Umbilical cord (tissue), 2 donors: ENCODE results near the gene GOLGA7B. TPM values are rescaled to one million over a fixed set of nuclear protein-coding genes. Genes with fewer than 3 reads are reported as not detected.
"Not testable (repeated sequence)": the region's sequence is repeated elsewhere in the genome, so short reads cannot be mapped to it uniquely, and the experiment has no call there.

Experiments
- DNase-seq: peaks from one replicate; pipeline ENCODE4 v3.0.0-alpha.2; 2015; ENCODE audit warnings: low spot score
- total RNA-seq: library from RNA; depleted of rRNA; stranded (reverse); fragments of >200 nt; gene quantifications from one replicate; pipeline ENCODE4 v1.2.3, GENCODE V29; 2014; ENCODE audit warnings: low replicate concordance; ENCODE audit not compliant: insufficient read depth

GOLGA7B gene
- total RNA-seq, 1 donor from 2014 or later = 0.96 TPM

DNA sequence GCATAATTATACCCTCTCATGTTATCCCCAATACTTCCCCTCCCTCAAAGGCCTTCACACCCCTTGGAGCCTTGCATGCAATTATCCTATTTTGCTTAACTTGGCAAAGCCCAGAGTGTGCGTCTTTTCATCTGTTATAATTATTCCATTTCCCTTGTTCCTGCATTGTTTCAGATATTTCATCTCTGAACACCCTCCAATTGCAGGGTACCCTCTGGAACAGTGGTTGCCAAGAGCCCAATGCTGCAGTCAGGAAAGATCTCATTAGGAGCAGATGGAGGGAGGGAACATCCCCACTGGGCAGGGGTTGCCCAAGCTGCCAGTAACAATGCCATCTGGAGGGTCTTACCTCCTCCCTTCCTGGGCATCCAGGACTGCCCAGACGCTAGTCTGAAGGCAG is 18.4 kb upstream of the GOLGA7B start:
- DNase-seq = no peak

DNA sequence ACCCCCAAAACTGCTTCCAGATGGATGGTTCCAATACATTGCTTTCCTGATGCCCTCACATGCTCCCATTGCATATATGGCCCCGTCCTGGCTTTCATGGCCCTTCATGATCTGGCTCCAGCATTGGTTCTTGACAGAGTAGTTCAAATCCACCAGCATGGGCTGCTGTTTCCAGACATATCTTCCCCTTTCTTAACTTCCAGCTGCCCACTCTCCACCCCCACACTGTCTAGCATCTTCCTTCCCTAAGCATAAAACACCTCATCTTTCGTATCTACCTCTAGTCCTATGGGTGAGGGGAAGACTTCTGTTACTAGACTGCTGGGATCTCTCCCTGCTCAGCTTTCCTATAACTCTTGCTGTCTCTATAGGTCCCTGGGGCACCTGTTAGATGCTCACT is 13.2 kb upstream of the GOLGA7B start:
- no peak for DNase-seq

GRCh38 chr10:97838091-97838490 is 11.6 kb upstream of the GOLGA7B start:
- no peak for DNase-seq

DNA sequence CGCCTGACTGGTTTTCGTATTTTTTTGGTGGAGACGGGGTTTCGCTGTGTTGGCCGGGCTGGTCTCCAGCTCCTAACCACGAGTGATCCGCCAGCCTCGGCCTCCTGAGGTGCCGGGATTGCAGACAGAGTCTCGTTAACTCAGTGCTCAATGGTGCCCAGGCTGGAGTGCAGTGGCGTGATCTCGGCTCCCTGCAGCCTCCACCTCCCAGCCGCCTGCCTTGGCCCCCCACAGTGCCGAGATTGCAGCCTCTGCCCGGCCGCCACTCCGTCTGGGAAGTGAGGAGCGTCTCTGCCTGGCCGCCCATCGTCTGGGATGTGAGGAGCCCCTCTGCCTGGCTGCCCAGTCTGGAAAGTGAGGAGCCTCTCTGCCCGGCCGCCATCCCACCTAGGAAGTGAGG is 8.5 kb upstream of the GOLGA7B start:
- not testable (repeated sequence) for DNase-seq

DNA sequence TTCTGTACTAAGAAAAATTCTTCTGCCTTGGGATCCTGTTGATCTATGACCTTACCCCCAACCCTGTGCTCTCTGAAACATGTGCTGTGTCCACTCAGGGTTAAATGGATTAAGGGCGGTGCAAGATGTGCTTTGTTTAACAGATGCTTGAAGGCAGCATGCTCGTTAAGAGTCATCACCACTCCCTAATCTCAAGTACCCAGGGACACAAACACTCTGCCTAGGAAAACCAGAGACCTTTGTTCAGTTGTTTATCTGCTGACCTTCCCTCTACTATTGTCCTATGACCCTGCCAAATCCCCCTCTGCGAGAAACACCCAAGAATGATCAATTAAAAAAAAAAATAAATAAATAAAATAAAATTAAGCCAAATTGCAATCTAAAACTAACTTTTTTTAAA is 7.5 kb upstream of the GOLGA7B start:
- not testable (repeated sequence) for DNase-seq

DNA sequence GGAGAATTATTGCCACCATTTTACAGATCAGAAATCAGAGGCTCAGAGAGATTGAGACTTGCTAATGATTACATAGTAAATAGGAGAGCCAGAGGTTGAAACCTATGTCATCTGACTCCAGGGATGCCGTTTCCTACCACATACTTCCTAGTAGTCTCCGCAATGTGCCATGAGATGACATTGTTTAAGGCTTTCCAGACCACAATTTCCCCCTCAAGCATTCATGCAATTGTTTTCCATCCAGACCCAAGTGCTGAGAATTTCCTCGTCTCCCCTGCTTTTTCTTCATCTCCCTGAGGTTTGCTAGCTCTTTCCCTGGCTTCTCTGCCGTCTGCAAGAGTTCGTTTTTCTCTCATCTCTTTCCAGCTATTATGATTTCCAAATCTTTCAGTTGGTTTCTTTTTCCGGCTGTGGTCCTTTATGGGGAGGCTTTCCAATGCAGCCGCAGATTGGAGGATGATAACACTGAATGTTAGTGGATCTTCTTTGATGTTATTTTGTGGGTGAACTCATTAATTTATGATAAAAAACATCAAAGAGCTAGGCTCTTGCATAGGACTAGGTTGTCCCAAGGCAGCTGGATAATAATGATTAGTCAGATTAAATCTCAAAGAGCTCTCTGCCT is 6.9 kb upstream of the GOLGA7B start:
- peak; percentile 72 for DNase-seq

DNA sequence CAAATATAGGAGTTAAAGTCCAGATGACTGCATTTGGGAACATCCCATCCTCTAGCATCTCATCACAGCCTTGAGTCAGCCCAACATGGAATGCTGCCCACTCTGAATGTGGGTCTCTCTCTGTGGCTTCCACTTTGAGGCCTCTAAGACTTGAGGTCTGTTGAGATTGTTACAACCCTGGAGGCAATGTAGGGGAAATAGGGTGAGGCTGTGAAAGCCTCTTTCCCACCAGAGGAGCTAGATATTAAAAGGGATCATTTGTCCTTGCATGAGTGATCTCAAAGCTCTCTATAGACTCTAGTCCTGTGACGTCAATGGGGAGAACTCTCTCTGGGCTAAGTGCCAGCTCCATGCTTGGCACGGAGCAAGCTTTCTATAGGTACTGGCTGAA is 6.4 kb upstream of the GOLGA7B start:
- DNase-seq = peak; percentile 81

GRCh38 chr10:97843972-97844371 is 5.7 kb upstream of the GOLGA7B start:
- DNase-seq = not testable (repeated sequence)

- DNase-seq = no peak
These were observed 5.0 kb upstream of the GOLGA7B start for GRCh38 chr10:97844678-97845077.

GRCh38 chr10:97849103-97849686 is 448 bp upstream of the GOLGA7B start:
- DNase-seq = no peak

- DNase-seq = no peak
These were observed 803 bp downstream of the GOLGA7B start for GRCh38 chr10:97850446-97850845.

GRCh38 chr10:97851341-97852001 is 1.8 kb downstream of the GOLGA7B start:
- no peak for DNase-seq

DNA sequence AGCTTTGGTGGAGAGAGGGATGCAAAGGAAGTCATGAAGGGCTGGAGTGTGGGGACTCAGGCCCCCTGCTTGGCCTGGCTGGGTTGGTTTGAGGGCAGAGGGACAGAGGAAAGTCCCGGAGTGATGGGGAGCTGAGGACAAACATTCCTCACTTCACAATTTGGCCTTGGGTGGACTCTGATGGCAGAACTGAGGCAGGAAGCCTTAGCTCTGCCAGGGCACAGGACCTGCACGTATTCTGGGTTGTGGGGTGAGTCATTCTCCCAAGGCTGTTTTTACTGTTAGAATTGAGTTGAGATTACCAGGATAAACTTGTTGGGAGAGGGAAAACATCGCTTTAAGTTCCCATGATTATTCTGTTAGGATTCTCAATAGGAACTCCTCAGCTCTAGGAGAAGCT is 2.6 kb downstream of the GOLGA7B start:
- no peak for DNase-seq

DNA sequence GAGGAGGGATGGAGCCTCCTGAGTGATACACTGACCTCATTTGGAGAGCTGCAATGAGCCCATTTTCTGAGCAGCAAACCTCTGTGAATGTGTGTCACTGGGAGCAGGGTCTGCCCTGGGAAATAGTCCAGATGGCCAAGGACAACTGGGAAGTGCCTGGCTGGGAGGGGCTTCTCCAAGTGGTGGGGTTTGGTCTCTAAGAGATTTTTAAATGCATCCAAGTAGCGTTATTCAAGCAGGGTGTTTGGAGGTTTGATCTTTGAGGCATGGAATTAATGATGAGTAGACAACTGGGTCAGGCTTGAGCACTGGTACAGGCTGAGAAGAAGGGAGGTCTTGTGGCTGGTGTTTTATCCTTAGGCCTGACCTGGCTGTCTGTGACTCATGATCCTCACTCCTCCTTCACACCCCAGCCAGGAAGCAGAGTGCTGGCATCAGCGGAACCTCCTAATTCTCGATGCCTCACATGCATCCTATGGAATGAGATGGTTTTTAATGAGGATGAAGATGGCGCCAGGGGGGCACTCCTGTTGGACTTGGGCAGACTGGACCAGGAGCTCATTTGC is 3.3 kb downstream of the GOLGA7B start:
- no peak for DNase-seq

- no peak for DNase-seq
These were observed 5.1 kb downstream of the GOLGA7B start for GRCh38 chr10:97854743-97855142.

DNA sequence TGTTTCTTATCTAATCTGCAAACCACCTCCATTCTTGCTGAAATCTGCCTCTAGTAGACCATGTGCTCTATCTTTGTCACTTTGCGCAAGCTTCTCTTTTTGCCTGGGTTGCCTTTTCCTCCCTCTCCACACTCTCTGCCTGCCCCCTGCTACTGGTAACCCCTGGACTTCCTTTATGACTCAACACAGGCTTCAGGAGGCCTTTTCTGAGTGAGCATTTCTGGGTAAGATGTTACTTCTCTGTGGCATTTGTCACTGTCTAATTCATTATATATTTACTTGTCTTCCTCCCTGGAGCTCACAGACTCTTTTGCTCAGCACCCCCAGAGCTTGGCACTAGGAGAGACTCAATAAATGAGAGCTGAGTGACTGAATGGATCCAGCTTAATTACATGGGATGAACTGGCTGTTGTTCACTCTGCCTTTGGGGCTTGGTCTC is 8.4 kb downstream of the GOLGA7B start:
- DNase-seq = no peak

DNA sequence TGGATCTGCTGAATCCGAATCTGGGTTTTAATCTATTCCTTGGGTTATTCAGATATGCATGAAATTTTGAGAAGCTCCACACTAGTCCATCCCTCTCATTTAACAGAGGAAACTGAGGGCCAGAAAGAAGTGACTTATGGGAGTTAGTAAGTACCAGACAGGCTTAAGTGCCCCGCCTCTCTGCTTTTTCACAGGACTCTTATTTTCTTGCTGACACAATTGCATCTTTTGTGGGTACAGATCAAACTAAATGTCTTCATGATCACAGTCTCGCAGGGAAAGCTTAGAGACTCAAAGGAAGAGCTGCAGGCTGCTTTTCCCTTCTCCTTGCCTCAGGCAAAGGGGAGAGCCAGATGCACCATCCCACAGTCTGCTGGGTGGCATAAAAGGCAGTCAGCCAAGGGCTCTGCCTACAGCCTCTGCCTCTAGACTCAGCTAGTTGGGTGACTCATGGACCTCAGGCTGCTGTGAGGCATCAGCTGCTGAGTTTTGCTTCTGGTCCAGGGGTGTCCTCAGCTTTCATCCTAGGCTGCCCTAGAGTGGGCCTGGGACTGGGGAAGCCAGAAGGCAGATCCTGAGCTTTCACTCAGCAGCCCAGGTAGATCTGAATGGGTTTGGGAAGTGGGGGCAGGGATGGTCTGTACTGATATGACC is 11.6 kb downstream of the GOLGA7B start:
- peak; percentile 73 for DNase-seq

- DNase-seq = no peak
These were observed 12.3 kb downstream of the GOLGA7B start for GRCh38 chr10:97861924-97862323.

GRCh38 chr10:97863808-97864207 is 14.2 kb downstream of the GOLGA7B start:
- DNase-seq = no peak

GRCh38 chr10:97865488-97865887 is 15.8 kb downstream of the GOLGA7B start:
- DNase-seq = no peak

DNA sequence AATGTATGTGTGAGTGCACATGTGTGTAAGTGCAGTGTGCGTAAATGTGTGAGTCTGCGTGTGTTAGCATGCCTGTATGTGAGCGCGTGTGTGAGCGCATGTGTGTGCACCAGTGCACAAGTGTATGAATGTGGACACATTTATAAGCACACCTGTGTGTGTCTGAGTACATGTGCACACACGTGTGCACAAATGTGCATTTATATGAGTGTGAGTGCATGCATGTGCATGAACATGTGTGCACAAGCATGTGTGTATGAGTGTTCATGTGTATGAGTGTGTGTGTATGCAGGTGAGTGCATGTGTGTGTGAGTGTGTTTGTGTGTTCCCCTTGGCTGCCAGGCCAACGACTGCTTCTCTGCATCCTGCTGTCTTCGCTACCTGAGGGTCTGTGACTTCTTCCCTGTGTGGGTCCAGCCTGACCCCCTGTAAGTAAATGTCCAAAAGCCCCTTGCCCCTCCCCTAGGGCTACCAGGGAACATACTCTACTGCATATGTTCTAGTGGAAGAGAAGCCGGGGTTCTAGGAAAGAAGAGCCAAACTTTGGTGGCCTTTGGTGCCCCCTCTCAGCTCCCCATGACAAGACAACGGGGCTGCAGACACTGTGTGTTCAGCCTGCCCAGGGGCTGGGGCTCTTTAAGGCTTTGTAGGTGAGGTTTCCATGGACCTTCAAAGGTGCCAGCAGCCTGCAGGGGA is 17.0 kb downstream of the GOLGA7B start:
- DNase-seq = no peak
